ENCODE results near the gene MPZL1.

MPZL1 gene

DNA sequence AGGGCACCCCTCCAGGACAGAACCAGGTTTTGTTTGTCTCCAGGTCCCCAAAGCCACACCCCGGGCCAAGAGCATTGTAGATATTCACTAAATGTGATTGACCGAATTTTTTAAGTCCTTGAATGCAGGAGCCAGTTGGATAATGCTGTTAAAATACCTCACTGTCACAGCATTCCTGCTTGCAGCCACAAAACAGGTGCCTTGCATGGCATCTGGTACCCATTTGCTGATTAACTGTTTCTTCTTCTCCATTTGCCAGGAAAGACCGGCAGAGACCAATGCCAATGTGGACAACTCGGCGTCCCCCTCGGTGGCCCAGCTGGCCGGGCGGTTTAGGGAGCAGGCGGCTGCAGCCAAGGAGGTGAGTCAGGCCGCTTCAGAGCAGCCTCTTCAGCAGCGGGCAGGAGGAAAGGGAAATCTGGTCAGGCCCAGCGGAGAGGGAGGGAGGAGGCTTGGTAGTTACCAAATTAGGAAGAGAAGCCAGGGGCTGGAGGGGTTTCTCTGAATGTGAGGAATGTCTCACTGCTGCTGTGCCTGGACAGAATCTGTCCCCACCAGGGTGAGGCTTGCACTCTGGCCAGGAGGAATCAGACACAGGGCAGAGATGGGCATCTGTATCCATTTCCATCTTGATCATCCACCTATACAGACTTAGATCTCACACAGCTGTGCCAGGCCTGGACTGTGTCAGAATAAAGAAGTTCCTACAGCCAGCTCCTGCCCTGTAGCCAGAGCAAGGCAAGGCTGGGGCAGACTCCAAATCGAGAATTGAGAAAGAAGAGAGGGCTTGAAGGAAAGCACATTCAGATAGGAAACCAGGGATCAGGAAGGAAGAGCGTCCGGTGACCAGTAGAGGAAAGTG lies 37.9 kb upstream of the MPZL1 start:
- TF ChIP-seq EP300 (IDR thresholded peaks at IDR 0.05; ENCODE audit: borderline replicate concordance): no peak
- TF ChIP-seq FOXM1 (IDR thresholded peaks at IDR 0.05; ENCODE audit: borderline replicate concordance, low read depth): no peak
- TF ChIP-seq, protein P1, sequence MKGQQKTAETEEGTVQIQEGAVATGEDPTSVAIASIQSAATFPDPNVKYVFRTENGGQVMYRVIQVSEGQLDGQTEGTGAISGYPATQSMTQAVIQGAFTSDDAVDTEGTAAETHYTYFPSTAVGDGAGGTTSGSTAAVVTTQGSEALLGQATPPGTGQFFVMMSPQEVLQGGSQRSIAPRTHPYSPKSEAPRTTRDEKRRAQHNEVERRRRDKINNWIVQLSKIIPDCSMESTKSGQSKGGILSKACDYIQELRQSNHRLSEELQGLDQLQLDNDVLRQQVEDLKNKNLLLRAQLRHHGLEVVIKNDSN (IDR thresholded peaks at IDR 0.05): no peak
- no peak for TF ChIP-seq YY1 (IDR thresholded peaks at IDR 0.05; ENCODE audit: low read depth)
- TF ChIP-seq, protein P2, sequence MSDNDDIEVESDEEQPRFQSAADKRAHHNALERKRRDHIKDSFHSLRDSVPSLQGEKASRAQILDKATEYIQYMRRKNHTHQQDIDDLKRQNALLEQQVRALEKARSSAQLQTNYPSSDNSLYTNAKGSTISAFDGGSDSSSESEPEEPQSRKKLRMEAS (IDR thresholded peaks at IDR 0.05): no peak
- TF ChIP-seq, protein P3, sequence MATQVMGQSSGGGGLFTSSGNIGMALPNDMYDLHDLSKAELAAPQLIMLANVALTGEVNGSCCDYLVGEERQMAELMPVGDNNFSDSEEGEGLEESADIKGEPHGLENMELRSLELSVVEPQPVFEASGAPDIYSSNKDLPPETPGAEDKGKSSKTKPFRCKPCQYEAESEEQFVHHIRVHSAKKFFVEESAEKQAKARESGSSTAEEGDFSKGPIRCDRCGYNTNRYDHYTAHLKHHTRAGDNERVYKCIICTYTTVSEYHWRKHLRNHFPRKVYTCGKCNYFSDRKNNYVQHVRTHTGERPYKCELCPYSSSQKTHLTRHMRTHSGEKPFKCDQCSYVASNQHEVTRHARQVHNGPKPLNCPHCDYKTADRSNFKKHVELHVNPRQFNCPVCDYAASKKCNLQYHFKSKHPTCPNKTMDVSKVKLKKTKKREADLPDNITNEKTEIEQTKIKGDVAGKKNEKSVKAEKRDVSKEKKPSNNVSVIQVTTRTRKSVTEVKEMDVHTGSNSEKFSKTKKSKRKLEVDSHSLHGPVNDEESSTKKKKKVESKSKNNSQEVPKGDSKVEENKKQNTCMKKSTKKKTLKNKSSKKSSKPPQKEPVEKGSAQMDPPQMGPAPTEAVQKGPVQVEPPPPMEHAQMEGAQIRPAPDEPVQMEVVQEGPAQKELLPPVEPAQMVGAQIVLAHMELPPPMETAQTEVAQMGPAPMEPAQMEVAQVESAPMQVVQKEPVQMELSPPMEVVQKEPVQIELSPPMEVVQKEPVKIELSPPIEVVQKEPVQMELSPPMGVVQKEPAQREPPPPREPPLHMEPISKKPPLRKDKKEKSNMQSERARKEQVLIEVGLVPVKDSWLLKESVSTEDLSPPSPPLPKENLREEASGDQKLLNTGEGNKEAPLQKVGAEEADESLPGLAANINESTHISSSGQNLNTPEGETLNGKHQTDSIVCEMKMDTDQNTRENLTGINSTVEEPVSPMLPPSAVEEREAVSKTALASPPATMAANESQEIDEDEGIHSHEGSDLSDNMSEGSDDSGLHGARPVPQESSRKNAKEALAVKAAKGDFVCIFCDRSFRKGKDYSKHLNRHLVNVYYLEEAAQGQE (IDR thresholded peaks at IDR 0.05; ENCODE audit: low read depth): no peak
- TF ChIP-seq EGR1 (IDR thresholded peaks at IDR 0.05): no peak
- TF ChIP-seq RAD21 (IDR thresholded peaks at IDR 0.05; ENCODE audit: low read depth): no peak
- no peak for TF ChIP-seq TEAD4 (IDR thresholded peaks at IDR 0.05)
- TF ChIP-seq CEBPB (IDR thresholded peaks at IDR 0.05): no peak
- TF ChIP-seq NFIC (IDR thresholded peaks at IDR 0.05): no peak
- TF ChIP-seq TAF1 (IDR thresholded peaks at IDR 0.05; ENCODE audit: low read depth): no peak
- no peak for TF ChIP-seq TCF12 (IDR thresholded peaks at IDR 0.05; ENCODE audit: low read depth)
- no peak for TF ChIP-seq ZBTB7A (IDR thresholded peaks at IDR 0.05; ENCODE audit: low read depth)
- no peak for TF ChIP-seq CREB1 (IDR thresholded peaks at IDR 0.05; ENCODE audit: low read depth)

DNA sequence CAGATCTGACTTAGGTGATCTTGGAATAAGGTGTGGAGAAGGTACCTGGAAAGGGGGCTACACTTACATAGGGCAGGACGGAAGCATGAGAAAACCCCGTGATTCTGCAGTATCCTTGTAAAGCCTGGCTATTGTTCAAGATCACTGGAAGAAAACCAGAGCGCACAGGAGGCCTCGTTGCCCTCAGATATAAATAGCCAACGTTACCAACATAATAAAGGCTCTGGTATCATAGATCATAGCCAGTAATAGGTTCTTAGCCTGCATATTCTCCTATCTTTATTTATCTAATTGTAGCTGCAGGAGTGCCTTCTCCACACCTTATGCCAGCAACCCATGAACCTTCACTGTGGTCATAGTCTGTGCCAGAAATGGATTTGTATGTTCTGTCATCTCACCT lies 35.9 kb upstream of the MPZL1 start:
- TF ChIP-seq CREB1 (IDR thresholded peaks at IDR 0.05; ENCODE audit: low read depth) (no peak), TEAD4 (IDR thresholded peaks at IDR 0.05) (no peak), FOXM1 (IDR thresholded peaks at IDR 0.05; ENCODE audit: borderline replicate concordance, low read depth) (no peak), RAD21 (IDR thresholded peaks at IDR 0.05; ENCODE audit: low read depth) (no peak), EP300 (IDR thresholded peaks at IDR 0.05; ENCODE audit: borderline replicate concordance) (no peak), TCF12 (IDR thresholded peaks at IDR 0.05; ENCODE audit: low read depth) (no peak), NFIC (IDR thresholded peaks at IDR 0.05) (no peak), EGR1 (IDR thresholded peaks at IDR 0.05) (no peak), YY1 (IDR thresholded peaks at IDR 0.05; ENCODE audit: low read depth) (no peak), TAF1 (IDR thresholded peaks at IDR 0.05; ENCODE audit: low read depth) (no peak), ZBTB7A (IDR thresholded peaks at IDR 0.05; ENCODE audit: low read depth) (no peak)
- TF ChIP-seq, protein P2 (IDR thresholded peaks at IDR 0.05): no peak
- TF ChIP-seq, protein P3 (IDR thresholded peaks at IDR 0.05; ENCODE audit: low read depth): no peak
- TF ChIP-seq, protein P1 (IDR thresholded peaks at IDR 0.05): no peak

DNA sequence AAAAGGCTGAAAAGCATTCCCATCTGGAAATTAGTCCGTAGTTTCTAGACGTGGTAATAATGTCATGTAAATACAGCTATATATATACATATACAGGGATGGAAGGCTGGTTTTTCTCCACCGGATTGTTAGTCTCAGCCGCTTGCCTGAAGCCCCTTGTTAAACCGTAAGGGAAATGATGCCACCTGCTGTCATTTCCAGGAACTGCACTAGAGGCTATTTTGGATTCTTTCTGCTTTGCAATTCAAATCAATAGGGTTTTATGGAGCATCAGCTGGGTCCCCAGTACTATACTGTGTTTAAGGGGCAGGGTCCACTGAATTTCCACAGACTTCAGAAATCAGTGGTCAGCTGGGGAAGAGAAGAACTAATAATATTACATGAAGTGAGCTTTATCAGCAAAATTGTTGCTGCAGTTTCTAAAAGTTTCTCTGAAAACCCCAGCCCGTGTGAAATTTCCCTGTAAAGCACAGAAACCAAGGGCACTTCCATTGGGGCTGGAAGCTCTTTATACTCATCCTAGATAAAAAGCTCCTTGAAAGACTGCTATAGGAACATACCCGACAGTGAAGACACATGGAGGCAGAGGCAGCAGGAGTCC lies 33.8 kb upstream of the MPZL1 start:
- TF ChIP-seq ZBTB7A (IDR thresholded peaks at IDR 0.05; ENCODE audit: low read depth) (no peak), RAD21 (IDR thresholded peaks at IDR 0.05; ENCODE audit: low read depth) (peak; percentile 91), TCF12 (IDR thresholded peaks at IDR 0.05; ENCODE audit: low read depth) (no peak)

DNA sequence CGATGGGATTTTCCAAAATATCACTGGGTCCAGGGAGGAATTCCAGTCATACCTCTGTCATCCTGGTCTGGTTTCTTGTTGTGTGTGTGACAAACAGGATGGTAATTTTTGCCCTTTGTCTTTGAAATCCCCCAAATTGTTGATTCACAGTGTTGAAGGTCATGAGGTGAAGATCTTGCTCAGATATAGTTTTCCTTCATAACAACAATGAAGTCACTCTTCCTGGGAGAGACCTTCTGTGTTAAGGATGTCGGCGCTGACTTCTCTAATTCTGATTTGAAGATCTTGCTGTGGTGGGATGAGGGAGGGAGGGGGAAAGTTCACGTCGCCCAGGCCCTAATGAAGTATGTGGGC lies 32.2 kb upstream of the MPZL1 start:
- TF ChIP-seq, protein P1 (IDR thresholded peaks at IDR 0.05): no peak
- TF ChIP-seq NFIC (IDR thresholded peaks at IDR 0.05) (no peak), ZBTB7A (IDR thresholded peaks at IDR 0.05; ENCODE audit: low read depth) (no peak), RAD21 (IDR thresholded peaks at IDR 0.05; ENCODE audit: low read depth) (no peak), TEAD4 (IDR thresholded peaks at IDR 0.05) (no peak), CREB1 (IDR thresholded peaks at IDR 0.05; ENCODE audit: low read depth) (no peak), TAF1 (IDR thresholded peaks at IDR 0.05; ENCODE audit: low read depth) (no peak), EGR1 (IDR thresholded peaks at IDR 0.05) (no peak), EP300 (IDR thresholded peaks at IDR 0.05; ENCODE audit: borderline replicate concordance) (no peak), CEBPB (IDR thresholded peaks at IDR 0.05) (no peak), TCF12 (IDR thresholded peaks at IDR 0.05; ENCODE audit: low read depth) (no peak), YY1 (IDR thresholded peaks at IDR 0.05; ENCODE audit: low read depth) (no peak), FOXM1 (IDR thresholded peaks at IDR 0.05; ENCODE audit: borderline replicate concordance, low read depth) (no peak)
- TF ChIP-seq, protein P2 (IDR thresholded peaks at IDR 0.05): no peak
- TF ChIP-seq, protein P3 (IDR thresholded peaks at IDR 0.05; ENCODE audit: low read depth): no peak
